HG02943 (cell line): ENCODE data around the gene ATAD1.
"Not testable (repeated sequence)": the region's sequence is repeated elsewhere in the genome, so short reads cannot be mapped to it uniquely, and the experiment has no call there.

Experiments used
- ATAC-seq: cut with Tn5 transposase; IDR thresholded peaks from one replicate; pipeline ENCODE4 v1.9.1; 2021; ENCODE audit warnings: mild to moderate bottlenecking, low read depth, moderate library complexity; ENCODE audit not compliant: unreplicated experiment

Gene ATAD1

GRCh38 chr10:87804939-87805569, 13.0 kb downstream of the ATAD1 start:
- no peak for ATAC-seq

DNA sequence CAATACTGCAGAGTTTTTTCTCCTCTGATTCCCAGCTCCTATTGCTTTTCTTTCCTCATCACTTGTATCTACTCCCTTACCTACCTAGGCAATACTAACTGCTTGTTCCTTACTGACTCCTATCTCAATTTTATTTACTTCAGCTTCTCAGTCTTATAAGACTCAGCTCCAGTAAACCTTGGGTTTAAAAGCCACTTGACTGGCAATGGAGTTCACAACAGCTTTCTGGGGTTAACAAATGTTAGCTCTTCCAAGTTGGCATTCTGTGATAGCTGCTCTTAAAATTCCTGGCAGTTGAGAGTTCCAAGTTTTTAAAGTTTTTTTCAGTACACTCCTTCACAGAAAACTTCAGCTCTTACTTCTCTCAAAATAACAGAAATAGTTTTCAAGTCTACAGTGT, 14.2 kb downstream of the ATAD1 start:
- ATAC-seq: no peak

- no peak for ATAC-seq
Measured at GRCh38 chr10:87803328-87803727, 14.7 kb downstream of the ATAD1 start.

DNA sequence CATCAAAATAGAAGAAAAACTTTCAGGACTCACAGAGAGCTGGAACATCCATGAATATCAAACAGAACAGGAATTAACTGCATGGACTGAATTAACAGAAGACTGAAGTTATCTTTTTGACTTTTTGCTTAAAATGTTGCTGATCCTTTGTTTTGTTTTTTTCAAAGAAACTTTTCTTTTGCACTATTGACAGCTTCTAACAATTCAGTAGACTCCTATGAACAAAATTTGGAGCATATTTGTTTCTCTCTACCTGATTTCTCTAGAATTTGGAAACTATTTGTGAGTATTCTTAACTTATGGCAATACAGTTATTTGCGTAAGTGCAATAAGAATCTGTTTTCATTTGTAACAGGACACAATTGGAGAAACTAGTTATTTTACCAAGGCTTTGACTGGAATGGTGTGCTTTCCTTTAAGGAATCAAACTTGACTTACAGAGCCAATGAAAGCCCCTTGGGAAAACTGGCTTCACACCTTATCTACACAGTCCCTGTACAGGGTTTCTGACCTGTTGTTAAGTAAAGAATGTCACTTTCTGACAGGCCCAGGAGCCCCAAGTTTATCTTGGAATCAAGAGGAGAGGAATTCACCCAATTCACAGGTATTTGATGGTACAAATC, 16.1 kb downstream of the ATAD1 start:
- ATAC-seq: not testable (repeated sequence)

- no peak for ATAC-seq
Measured at GRCh38 chr10:87799860-87800259, 18.2 kb downstream of the ATAD1 start.

DNA sequence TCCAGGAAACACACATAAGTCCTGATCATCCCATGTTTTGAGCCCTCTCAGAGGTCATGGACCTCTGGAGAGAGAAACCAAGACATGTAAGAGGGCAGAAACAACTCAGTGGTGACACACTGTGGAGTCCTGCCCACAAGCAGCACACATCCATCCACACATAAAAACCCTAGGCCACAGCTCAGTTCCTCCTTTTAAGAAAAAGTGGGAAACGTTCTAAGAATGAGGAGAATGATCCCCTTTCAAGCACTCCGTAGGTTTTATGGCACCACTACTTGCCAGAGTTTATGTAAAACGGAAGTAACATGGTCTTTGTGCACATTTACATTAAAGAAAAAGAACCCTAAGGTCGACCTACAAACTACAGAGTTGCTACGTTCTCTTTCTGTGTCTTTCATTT, 19.9 kb downstream of the ATAD1 start:
- ATAC-seq: no peak

- no peak for ATAC-seq
Measured at GRCh38 chr10:87794285-87794684, 23.7 kb downstream of the ATAD1 start.

- ATAC-seq: no peak
Measured at GRCh38 chr10:87790185-87790584, 27.8 kb downstream of the ATAD1 start.

DNA sequence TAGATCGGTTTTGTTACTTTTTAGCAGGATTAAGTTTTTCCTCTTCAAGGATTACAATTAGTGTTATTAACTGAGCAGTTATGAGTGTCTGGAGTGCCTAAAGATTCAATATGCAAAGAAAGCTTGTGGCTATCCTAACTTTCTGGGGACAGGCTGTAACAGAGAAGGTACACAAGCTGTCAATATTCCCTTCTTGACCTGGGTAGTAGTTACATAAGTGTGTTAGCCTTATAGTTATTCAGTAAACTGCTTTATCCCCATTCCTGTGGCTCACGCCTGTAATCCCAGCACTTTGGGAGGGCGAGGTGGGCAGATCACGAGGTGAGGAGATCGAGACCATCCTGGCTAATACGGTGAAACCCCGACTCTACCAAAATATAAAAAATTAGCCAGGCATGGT, 31.6 kb downstream of the ATAD1 start:
- ATAC-seq: no peak

DNA sequence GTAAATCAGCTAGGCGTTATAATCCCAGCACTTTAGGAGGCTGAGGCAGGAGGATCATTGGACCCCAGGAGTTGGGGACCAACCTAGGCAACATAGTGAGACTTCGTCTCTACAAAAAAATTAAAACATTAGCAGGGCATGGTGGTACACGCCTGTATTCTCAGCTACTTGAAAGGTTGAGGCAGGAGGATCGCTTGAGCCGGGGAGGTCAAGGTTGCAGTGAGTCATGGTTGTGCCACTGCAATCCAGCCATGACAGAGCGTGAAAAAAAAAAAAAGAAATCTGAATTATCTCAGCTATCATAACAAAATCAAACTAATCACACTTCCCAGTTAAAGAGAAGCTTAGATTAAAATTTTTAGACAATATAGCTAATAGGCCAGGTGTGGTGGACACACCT, 35.3 kb downstream of the ATAD1 start:
- no peak for ATAC-seq

DNA sequence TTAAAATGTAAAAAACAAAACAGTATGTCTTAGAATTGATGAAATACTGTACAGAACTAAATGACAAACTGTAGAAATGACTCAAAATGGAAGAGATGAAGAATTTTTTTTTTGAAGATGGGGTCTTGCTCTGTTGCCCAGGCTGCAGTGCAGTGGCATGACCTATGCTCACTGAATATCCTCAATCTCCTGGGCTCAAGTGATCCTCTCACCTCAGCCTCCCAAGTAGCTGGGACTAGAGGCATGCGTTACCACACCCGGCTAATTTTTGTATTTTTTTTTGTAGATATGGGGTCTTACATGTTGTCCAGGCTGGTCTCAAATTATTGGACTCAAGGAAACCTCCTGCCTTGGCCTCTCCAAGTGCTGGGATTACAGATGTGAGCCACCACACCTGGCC, 36.5 kb downstream of the ATAD1 start:
- ATAC-seq: no peak

GRCh38 chr10:87776328-87776727, 41.7 kb downstream of the ATAD1 start:
- ATAC-seq: no peak

- no peak for ATAC-seq
Measured at GRCh38 chr10:87775766-87776165, 42.3 kb downstream of the ATAD1 start.

GRCh38 chr10:87771871-87772500, 46.0 kb downstream of the ATAD1 start:
- ATAC-seq: no peak

DNA sequence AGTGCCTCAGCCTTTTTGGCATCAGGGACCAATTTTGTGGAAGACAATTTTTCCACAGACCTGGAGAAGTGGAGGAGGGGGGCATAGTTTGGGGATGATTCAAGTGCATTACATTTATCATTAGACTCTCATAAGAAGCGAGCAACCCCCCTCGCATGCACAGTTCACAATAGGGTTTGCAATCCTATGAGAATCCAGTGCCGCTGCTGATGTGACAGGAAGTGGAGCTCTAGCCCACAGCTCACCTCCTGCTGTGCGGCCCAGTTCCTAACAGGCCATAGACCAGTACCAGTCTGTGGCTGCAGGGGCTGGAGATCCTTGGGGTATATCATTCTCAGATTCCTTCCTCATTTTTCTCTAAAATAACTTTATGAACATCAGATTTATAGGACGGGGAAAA, 50.8 kb downstream of the ATAD1 start:
- ATAC-seq: no peak

DNA sequence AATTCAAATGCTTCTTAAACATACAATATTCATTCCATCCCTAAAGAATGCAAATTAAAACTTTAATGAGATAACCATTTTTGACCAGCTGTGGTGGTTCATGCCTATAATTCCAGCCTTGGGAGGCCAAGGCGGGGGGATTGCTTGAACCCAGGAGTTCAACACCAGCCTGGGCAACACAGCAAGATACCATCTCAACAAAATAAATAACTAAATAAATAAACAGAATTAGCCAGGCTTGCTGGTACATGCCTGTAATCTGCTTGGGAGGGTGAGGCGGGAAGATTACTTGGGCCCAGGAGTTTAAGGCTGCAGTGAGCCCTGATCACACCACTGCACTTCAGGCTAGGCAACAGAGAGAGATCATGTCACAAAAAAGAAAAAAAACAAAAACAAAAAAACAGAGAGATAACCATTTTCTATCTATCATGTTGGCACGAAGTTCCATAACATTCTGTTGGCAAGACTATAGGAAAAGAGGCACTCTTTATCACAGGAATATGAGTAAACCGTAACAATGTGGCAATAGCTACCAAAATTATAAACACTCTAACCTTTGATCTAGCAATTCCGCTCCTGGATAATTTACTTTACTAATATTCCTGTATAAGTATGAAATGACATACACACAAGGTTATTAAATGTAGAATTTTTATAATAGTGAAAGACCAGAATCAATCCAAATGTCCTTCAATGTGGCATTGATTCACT, 52.2 kb downstream of the ATAD1 start:
- ATAC-seq: no peak

DNA sequence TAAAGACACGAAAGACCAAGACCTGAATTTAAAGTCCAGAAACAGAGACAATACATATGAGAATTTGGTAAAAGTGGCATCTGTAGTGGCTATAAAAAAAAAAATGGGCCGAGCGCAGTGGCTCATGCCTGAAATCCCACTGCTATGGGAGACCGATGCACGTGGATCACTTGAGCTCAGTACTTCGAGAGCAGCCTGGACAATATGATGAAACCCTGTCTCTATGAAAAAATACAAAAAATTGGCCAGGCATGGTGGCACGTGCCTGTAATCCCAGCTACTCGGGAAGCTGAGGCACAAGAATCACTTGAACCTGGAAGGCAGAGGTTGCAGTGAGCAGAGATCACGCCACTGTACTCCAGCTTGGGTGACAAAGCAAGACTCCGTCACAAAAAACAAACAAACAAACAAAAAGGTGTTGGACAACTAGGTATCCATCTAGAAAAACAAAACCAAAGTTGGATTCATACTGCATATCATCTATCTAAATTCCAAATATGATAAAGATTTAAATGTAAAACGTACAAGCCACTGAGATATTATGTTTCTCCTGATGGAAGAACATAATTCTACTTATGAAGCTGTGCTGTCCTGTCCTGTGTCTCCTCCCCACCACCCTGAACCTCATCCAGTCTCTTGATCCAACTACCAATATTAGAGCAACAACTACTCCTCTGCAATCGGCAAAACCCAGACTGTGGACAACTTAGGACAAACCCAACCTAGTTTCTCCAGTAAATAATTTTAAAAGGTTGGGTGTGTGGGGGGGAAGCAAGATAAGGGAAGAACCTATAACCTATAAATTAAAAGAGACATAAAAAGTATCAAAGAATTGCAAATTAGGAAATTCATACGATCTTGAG, 53.7 kb downstream of the ATAD1 start:
- ATAC-seq: no peak

DNA sequence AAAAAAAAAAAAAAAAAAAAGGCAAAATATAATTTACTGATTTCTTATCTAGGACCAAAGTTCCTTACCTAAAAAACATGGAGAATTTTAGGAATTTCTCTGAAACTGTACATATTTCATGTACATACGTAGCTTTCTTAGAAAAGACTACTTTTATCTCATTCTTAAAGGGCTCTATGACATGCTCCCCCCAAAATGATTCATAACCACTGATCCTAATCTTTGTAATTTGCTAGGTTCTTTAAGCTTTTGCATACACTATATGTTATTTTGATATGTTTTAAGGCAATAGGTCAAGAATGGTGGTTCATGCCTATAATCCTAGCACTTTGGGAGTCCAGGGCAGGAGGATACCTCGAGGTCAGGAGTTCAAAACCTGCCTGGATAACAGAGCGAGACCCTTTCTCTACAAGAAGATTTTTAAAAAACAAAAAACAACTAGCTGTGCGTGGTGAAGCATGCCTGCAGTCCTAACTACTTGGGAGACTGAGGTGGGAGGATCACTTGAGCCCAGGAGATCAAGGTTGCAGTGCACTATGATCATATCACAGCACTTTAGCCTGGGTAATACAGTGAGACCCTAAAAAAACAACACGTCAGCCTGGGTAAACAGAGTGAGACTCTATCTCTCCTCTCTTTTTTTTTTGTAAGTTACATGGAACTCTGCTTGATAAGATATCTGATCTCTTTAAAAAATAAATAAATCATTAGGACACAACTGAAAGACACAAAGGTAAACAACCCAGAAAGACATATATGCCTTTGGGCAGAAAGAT, 54.8 kb downstream of the ATAD1 start:
- no peak for ATAC-seq

DNA sequence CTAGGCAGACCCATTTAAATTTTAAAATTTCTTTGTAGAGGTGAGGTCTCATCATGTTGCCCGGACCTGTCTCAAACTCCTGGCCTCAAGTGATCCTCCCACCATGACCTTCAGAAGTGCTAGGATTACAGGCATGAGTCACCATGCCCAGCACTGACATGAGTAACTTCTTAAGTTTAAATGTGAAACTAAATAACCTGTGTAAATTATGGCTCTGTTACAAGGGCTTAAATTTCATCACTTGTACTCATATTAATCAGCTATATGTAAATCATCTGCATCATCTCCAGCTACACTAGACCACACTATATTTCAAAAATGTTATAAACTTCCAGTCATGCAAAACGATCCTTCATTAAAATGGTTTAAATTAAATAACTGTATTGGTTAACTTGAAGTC, 56.1 kb downstream of the ATAD1 start:
- ATAC-seq: no peak

- no peak for ATAC-seq
Measured at GRCh38 chr10:87761153-87761552, 56.9 kb downstream of the ATAD1 start.
